GM19043 (cell line): ENCODE results near the gene CNOT1.
"Not testable (repeated sequence)": the region's sequence is repeated elsewhere in the genome, so short reads cannot be mapped to it uniquely, and the experiment has no call there.

Source experiments
- ATAC-seq: cut with Tn5 transposase; IDR thresholded peaks from one replicate; pipeline ENCODE4 v1.9.1; 2021; ENCODE audit warnings: low read depth; ENCODE audit not compliant: unreplicated experiment

Gene CNOT1

GRCh38 chr16:58503863-58504688 lies 125.5 kb downstream of the CNOT1 start:
- no peak for ATAC-seq

GRCh38 chr16:58503166-58503862 lies 126.3 kb downstream of the CNOT1 start:
- no peak for ATAC-seq

- no peak for ATAC-seq
These were observed 127.3 kb downstream of the CNOT1 start for GRCh38 chr16:58502217-58502921.

- no peak for ATAC-seq
These were observed 128.1 kb downstream of the CNOT1 start for GRCh38 chr16:58501242-58502131.

- no peak for ATAC-seq
These were observed 129.0 kb downstream of the CNOT1 start for GRCh38 chr16:58500430-58501241.

- ATAC-seq, result peak; percentile 54
These were observed 129.8 kb downstream of the CNOT1 start, which contains the start of gene NDRG4 for GRCh38 chr16:58499615-58500351. Gene NDRG4, plus strand, starts transcription at chr16:58500143. Its CDS starts 106 bp downstream, at chr16:58500249.

- no peak for ATAC-seq
These were observed 130.5 kb downstream of the CNOT1 start for GRCh38 chr16:58499092-58499511.

- ATAC-seq, result no peak
These were observed 131.1 kb downstream of the CNOT1 start for GRCh38 chr16:58498341-58499091.

GRCh38 chr16:58497935-58498334 lies 131.7 kb downstream of the CNOT1 start:
- ATAC-seq, result no peak

GRCh38 chr16:58497468-58497867 lies 132.2 kb downstream of the CNOT1 start:
- ATAC-seq, result no peak

- ATAC-seq, result no peak
These were observed 133.9 kb downstream of the CNOT1 start for GRCh38 chr16:58495521-58496331.

- ATAC-seq, result peak; percentile 68
These were observed 134.6 kb downstream of the CNOT1 start for GRCh38 chr16:58494981-58495520.

GRCh38 chr16:58493756-58494431 lies 135.7 kb downstream of the CNOT1 start:
- ATAC-seq, result no peak

- no peak for ATAC-seq
These were observed 136.9 kb downstream of the CNOT1 start for GRCh38 chr16:58492735-58493134.

GRCh38 chr16:58492066-58492465 lies 137.6 kb downstream of the CNOT1 start:
- no peak for ATAC-seq

GRCh38 chr16:58490539-58490938 lies 139.1 kb downstream of the CNOT1 start:
- ATAC-seq, result not testable (repeated sequence)
